ENCODE results near the gene PROM2.

Gene PROM2

DNA sequence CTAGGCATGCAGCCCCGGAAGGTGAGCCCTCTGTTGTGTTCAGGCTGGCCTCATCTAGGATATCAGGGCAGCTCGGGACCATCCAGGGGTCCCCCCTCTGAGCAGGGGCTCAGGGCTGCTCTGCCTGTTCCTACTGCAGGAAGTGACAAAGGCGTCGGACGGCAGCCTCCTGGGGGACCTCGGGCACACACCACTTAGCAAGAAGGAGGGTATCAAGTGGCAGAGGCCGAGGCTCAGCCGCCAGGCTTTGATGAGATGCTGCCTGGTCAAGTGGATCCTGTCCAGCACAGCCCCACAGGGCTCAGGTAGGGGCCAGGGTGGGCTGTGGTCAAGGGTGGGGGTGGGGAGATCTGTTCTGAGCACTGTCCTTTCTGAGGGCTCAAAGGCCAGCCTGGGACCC, 36.0 kb downstream of the PROM2 start:
- DNase-seq = no peak

DNA sequence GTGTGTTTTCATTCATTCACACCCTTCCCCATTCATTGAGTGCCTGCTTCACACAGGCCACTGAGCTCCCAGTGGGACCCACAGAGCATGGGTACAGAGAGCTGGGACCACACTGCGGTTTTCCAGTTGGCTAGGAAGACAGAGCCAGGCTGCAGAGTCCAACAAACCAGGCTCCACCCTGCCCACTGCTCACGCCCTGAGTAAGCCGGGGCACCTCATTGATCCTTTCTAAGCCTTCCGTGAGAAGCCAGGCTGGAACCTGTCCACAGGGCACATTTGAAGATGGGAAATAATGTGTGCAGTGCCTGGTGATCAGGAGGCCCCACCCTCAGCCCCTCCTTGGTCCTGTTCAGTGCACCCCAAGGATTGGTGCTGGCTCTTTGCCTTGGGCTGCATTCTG, 36.4 kb downstream of the PROM2 start:
- DNase-seq = no peak

- DNase-seq = no peak
Observed at GRCh38 chr2:95311815-95312542, 37.7 kb downstream of the PROM2 start.

DNA sequence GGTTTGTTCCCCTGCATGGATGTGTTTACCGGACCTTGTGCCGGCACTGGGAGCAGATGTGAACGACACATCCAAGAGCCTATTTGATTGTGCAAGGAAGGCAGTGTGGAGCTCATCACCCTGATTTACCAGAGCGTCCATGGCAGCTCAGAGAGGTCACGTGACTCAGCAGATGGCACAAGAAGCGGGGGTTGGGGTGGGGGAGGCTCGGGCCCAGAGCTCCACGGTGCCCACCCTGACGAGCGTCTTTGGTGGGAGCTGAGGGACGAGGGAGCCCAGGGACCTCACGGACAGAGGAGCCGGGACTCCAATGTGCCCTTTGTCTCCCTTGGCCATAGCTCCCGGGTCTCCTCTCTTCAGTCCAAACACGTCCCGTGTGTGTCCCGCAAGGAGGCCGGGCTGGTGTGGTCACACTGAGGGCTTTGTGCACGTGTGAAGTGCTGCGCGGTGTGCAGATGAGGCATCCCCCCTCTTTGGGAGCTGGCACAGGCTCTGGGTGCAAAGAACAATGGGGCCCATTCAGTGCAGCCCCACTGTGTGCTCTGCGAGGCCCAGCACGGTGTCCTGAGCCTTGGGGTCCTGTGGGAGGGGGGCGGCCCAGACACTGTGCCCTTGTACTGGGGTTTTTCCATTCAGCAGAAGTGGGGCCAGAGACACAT, 38.4 kb downstream of the PROM2 start:
- no peak for DNase-seq

GRCh38 chr2:95313296-95314131, 39.3 kb downstream of the PROM2 start:
- no peak for DNase-seq

DNA sequence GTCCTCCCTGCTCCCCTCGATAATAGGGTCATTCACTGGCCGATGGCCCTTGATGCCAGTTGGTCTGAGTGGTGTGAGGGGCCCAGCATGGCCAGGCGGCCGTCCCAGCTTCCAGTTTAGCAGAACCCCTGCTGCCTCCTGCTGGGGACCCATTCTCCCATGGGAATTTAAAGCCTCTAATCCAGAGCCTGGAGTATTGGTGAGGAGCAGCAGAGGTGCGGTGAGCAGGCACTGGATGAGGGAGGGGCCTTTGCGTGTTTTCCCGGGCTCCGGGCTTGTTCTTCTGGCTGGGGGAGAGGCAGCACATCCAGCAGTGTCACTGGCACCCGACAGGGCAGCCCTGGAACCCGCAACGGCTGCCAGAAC, 40.3 kb downstream of the PROM2 start:
- DNase-seq = no peak

DNA sequence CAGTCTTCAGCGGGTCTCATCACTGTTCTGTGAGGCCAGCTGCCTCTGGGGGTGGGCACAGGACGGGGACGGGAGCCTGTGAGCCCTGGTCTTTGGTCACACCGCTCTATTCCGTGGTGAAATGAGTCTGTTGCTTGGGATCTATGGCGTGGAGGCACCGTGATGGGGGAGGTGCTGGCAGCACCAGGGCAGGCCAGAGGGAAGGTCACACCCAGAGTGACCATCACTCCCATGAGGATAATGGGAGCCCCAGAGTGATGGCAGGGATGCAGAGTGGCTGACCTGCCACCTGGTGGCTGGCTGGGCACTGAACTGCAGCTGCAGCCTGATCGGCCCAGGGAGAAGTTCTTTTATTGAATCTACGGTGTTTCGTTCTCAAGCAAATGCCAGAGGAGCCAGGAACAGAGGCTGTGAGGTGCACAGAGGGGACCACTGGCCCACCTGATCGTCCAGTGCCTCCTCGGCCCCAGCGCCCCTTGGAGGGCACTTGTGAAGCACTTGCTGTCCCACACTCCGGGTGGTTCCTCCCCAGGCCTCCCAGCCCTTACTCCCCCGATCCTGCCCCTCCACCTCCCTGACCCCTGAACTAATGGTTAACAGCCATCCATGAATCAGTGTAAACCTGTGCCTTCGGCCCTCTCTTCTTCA, 40.8 kb downstream of the PROM2 start:
- no peak for DNase-seq

DNA sequence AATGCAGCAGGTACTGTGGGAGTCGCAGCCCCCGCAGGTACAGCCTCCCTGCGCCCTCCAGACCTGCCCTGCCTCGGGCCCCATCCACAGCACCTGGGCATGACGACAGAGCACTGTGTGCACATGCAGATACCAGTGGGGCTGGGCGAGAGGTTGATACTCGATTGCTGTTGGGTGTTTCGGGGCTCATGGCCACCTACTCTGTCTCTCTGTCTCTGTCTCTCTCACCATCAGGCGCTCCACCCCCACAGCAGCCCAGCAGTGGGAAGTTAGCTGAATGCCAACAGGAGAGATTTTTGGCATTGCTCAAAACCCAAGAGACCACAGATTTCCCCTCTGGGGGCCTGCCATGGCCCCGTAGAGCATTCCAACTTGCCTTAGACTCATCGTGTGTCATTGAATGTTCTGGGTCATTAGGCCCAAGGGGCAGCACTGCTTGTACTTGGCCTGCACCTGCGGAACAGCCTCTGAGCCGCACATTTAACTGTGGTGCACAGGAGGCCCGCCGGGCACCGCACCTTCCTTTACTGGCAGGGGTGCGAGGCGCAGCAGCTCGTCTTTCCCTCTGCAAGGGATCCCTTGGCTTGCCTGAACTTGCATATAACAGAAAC, 41.7 kb downstream of the PROM2 start:
- no peak for DNase-seq

- DNase-seq = no peak
Observed at GRCh38 chr2:95316466-95317122, 42.3 kb downstream of the PROM2 start.

DNA sequence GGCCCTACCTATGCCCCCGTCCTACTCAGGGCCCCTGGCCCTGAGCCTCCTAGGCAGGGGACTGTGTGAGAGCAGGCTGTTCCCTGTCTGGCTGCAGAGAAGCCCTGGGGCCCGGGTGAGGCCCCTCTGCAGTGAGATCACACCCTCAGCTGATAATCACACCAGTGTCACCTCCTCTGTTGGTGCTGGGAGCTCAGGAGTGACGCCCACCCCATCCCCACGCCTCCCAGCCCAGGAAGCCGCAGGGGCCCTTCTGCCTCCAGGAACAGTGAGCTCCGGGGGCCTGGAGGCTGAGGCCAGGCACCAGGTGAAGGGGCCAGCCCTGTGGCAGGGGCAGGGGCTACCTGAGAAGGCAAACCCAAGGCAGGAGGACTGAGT, 42.9 kb downstream of the PROM2 start:
- DNase-seq = no peak

GRCh38 chr2:95317665-95318425, 43.6 kb downstream of the PROM2 start:
- no peak for DNase-seq

- no peak for DNase-seq
Observed at GRCh38 chr2:95318431-95319220, 44.4 kb downstream of the PROM2 start.

DNA sequence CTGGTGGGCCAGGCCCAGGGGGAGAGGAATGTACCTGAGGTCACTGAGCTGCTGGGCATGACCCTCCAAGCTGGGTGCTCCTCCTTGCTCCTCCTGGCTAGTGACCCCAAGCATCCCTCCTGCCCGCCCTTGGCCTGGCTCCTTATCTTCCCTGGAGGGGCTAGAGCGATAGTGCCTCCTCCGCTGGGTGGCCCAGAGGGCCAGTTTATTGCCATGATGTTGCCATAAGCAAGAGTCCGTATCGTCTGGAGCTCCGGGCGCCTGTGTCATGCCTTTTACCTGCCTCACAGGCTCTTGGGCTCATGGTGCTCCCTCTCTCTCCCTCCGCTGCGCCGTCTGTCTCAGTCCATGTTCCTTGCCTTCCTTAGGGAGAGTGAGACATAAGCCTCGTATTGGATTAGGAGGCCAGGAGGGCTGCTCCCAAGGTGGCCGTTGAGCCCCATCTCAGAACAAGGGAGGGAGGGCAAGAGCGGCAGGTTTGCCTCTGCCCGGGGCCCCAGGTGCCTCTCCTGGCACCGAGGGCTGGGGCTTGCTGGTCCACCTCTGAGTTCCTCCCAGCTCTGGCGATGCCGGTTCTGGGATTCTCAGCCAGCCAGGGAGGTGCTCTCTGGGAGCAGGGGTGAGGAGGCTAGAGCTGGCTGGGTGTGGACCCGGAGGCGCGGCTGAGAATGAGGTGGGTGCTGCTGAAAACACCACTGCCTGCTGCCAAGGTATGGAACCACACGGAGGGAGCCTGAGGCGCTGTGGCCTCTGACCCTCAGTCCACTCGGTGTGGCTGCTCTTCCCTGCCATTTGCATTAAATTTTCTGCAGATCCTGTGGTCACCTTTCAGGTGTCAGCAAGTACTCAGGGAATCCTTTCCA, 45.5 kb downstream of the PROM2 start:
- no peak for DNase-seq

DNA sequence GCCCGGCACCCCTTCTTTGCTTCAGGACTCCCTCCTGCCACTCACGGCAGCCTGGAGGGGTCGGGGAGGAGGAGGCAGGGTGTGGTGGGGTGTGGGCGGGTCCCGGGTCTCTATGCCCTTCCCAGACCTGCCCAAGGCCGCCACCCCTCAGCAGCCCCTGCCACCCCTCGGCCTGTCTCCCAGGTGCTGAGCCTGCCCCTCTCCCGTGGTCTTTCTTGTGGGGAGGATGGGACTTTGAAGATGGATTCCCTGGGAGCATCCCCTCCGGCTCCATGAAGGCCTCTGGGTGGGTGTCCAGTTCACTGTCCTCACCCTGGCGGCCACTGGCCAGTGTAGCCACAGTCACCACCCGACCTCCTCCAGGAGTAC, 46.1 kb downstream of the PROM2 start:
- DNase-seq = no peak

- DNase-seq = no peak
Observed at GRCh38 chr2:95320986-95321767, 46.9 kb downstream of the PROM2 start.

DNA sequence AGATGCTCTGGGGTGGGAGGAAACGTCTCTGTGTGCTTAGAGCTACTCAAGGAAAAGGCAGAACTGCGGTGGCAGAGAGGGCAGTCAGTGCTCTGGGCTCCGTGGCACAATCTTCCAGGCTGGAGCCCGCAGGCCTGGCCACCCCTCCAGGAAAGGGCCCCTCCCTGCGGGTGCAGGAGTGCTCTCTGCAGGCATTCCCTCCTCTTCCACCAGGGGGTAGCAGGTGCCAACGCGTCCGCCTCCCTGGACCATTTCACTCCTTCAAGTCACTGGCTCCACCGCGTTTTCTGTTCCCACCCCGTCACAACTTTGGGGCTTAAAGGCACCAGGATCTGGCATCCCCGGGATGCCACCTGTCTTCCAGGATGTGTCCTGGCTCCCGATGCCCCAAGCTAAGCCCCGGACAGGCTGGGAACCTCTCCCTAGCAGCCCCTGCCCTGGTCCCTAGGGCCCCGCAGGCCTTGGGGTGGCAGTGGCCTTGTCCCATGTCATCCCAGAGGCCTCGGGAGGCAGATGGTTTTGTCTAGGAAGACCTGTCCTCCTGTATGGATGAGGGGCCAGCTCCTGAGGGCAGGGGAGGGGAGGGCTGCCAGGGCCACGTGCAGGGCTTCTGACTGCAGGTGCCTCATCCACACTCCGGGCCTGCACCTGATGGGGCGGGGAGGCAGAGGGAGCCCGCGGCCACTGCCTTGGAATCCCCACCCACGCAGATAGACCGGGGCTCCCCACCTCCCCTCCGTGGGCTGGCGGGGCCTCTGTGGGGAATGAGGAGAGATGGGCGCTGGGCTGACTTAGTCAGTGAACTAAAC, 49.3 kb downstream of the PROM2 start:
- no peak for DNase-seq

- DNase-seq = no peak
Observed at GRCh38 chr2:95325026-95325425, 50.8 kb downstream of the PROM2 start.

Data from CD4-positive, alpha-beta T cell treated with Interleukin-17A for 4 hours (primary cell).